ENCODE measurements around the gene EDEM2.

DNA sequence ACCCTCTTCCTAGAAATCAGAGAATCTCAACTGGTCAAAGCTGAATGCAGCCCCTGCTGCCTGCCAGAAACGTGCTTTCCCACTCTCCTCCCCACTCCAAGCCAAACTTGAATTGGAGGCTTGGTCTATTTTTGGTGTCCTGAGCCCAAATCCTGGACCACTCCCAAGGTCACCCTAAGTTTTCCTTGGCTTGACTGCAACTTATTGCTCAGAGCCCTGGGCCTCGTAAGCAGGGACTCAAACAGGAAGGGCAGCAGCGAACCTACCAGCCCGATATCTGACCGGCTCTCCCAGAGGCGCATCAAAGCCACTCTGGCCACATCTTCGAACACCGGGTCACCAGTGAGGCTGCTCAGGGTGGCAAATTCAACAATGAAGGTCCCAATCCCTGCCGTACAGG, 12.7 kb downstream of the EDEM2 start:
- no peak for TF ChIP-seq EZH2 (optimal IDR thresholded peaks at IDR 0.05; ENCODE audit: low read depth, low read length)
- TF ChIP-seq, protein P1, sequence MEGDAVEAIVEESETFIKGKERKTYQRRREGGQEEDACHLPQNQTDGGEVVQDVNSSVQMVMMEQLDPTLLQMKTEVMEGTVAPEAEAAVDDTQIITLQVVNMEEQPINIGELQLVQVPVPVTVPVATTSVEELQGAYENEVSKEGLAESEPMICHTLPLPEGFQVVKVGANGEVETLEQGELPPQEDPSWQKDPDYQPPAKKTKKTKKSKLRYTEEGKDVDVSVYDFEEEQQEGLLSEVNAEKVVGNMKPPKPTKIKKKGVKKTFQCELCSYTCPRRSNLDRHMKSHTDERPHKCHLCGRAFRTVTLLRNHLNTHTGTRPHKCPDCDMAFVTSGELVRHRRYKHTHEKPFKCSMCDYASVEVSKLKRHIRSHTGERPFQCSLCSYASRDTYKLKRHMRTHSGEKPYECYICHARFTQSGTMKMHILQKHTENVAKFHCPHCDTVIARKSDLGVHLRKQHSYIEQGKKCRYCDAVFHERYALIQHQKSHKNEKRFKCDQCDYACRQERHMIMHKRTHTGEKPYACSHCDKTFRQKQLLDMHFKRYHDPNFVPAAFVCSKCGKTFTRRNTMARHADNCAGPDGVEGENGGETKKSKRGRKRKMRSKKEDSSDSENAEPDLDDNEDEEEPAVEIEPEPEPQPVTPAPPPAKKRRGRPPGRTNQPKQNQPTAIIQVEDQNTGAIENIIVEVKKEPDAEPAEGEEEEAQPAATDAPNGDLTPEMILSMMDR (IDR thresholded peaks at IDR 0.05; ENCODE audit: low read length): no peak
- TF ChIP-seq EZH2phosphoT487 (IDR thresholded peaks at IDR 0.05; ENCODE audit: low read length): no peak
